NCI-H128 (cell line): ENCODE data around the gene PRSS58.

ENCODE experiments used
- DNase-seq: peaks from one replicate; lab custom pipeline; 2025; ENCODE audit not compliant: unreplicated experiment; lab: John Stamatoyannopoulos, UW

PRSS58 gene

GRCh38 chr7:142257958-142258357, at the start of gene PRSS58:
PRSS58 (minus strand) TSS chr7:142258058; CDS start chr7:142257707, 351 bp downstream.
- no peak for DNase-seq

GRCh38 chr7:142307246-142307900, 49.5 kb upstream of the PRSS58 start:
- no peak for DNase-seq

- no peak for DNase-seq
Measured at GRCh38 chr7:142303650-142304049, 45.8 kb upstream of the PRSS58 start.

- no peak for DNase-seq
Measured at GRCh38 chr7:142301923-142302550, 44.2 kb upstream of the PRSS58 start.

- DNase-seq, result no peak
Measured at GRCh38 chr7:142301299-142301698, 43.4 kb upstream of the PRSS58 start.

- no peak for DNase-seq
Measured at GRCh38 chr7:142300689-142301088, 42.8 kb upstream of the PRSS58 start.

- no peak for DNase-seq
Measured at GRCh38 chr7:142299237-142299781, 41.5 kb upstream of the PRSS58 start.

GRCh38 chr7:142298627-142299026, 40.8 kb upstream of the PRSS58 start:
- no peak for DNase-seq

GRCh38 chr7:142298009-142298408, 40.2 kb upstream of the PRSS58 start:
- DNase-seq, result no peak

GRCh38 chr7:142280263-142280662, 22.4 kb upstream of the PRSS58 start:
- no peak for DNase-seq

GRCh38 chr7:142279601-142280000, 21.7 kb upstream of the PRSS58 start:
- DNase-seq, result no peak

GRCh38 chr7:142275028-142275427, 17.2 kb upstream of the PRSS58 start:
- no peak for DNase-seq

- DNase-seq, result no peak
Measured at GRCh38 chr7:142272841-142273240, 15.0 kb upstream of the PRSS58 start.

GRCh38 chr7:142263598-142264380, 5.9 kb upstream of the PRSS58 start:
- DNase-seq, result no peak

- DNase-seq, result no peak
Measured at GRCh38 chr7:142250705-142251104, 7.2 kb downstream of the PRSS58 start.

- DNase-seq, result no peak
Measured at GRCh38 chr7:142249918-142250317, 7.9 kb downstream of the PRSS58 start.

- DNase-seq, result no peak
Measured at GRCh38 chr7:142248166-142249160, 9.4 kb downstream of the PRSS58 start.

- DNase-seq, result no peak
Measured at GRCh38 chr7:142243823-142244222, 14.0 kb downstream of the PRSS58 start.

GRCh38 chr7:142240546-142240945, 17.3 kb downstream of the PRSS58 start:
- DNase-seq, result no peak

GRCh38 chr7:142231716-142232115, 26.1 kb downstream of the PRSS58 start:
- DNase-seq, result no peak
